GM12878 (cell line): Measurements from ENCODE around the gene NUP62. TPM values are rescaled to one million over a fixed set of nuclear protein-coding genes. Genes with fewer than 3 reads are reported as not detected.

Source experiments
- ATAC-seq: fragments of 200-7000 bp; cut with Tn5 transposase; 3 replicates; pipeline ENCODE4 v1.9.1; 2020; ENCODE audit warnings: mild to moderate bottlenecking, moderate library complexity
- BruUV-seq: library from RNA; stranded (reverse); fragments of 400-500 nt; replicated peaks from 2 replicates; lab custom pipeline; 2021; lab: Mats Ljungman, UMichigan
- CTCF ChIA-PET: fragments of 300-600 bp; sonication (Branson Sonifier 250); formaldehyde crosslinking; extraction: SDS; loops from one replicate; lab custom pipeline; 2021; ENCODE audit warnings: inconsistent platforms; lab: Yijun Ruan, JAX
- POLR2A ChIA-PET: fragments of 350-600 bp; formaldehyde crosslinking; extraction: SDS; loops from one replicate; lab custom pipeline; 2021; ENCODE audit warnings: inconsistent platforms; lab: Charles Lee
- RAD21 ChIA-PET: fragments of 300-600 bp; sonication (Branson Sonifier 250); formaldehyde crosslinking; loops from one replicate; lab custom pipeline; 2023; ENCODE audit warnings: antibody characterized with exemption; ENCODE audit not compliant: unreplicated experiment; lab: Charles Lee
- SMC1A ChIA-PET: fragments of 300-600 bp; sonication (Branson Sonifier 250); formaldehyde crosslinking; loops from one replicate; lab custom pipeline; 2023; ENCODE audit not compliant: unreplicated experiment, uncharacterized antibody; lab: Charles Lee
- DNase-seq: peaks from one replicate; pipeline ENCODE4 v3.0.0-alpha.2; 2011; ENCODE audit warnings: low read depth, low spot score
- FAIRE-seq: peaks from 3 replicates; lab custom pipeline; 2011; peaks lifted over from hg19 to GRCh38; lab: Jason Lieb, UNC
- H2AFZ ChIP-seq: 2 replicates; pipeline ENCODE4 v1.6.0; 2011; ENCODE audit warnings: low read depth, low read length, control low read depth; ENCODE audit not compliant: control insufficient read depth
- H3K27ac ChIP-seq: 2 replicates; pipeline ENCODE4 v1.5.1; 2011; ENCODE audit warnings: control low read depth; ENCODE audit not compliant: control insufficient read depth, insufficient read depth
- H3K27me3 ChIP-seq, 2 experiments: replicated peaks in 1 of 2; 2 replicates each; pipeline versions ENCODE4 v1.6.0 to v1.6.1; 2011; ENCODE audit warnings: low read length in 1 of 2; ENCODE audit not compliant: control insufficient read depth in 2 of 2, insufficient read depth in 2 of 2
- H3K36me3 ChIP-seq, 2 experiments: 2 replicates each; pipeline ENCODE4 v1.5.1; 2011; ENCODE audit warnings: low read length in 1 of 2; ENCODE audit not compliant: control insufficient read depth in 2 of 2, insufficient read depth in 2 of 2
- H3K4me1 ChIP-seq: 2 replicates; pipeline ENCODE4 v1.6.1; 2011; ENCODE audit warnings: mild to moderate bottlenecking, low read length, moderate library complexity, mixed read lengths; ENCODE audit not compliant: control insufficient read depth, insufficient read depth
- H3K4me2 ChIP-seq: 2 replicates; pipeline ENCODE4 v1.6.0; 2011; ENCODE audit warnings: control low read depth; ENCODE audit not compliant: control insufficient read depth, insufficient read depth
- H3K4me3 ChIP-seq: fragments of 200-600 bp; sonication (generic); 2 replicates; pipeline ENCODE4 v1.5.1; 2016
- H3K79me2 ChIP-seq: 2 replicates; pipeline ENCODE4 v1.6.0; 2011; ENCODE audit warnings: low read length; ENCODE audit not compliant: control insufficient read depth, insufficient read depth
- H3K9ac ChIP-seq: 2 replicates; pipeline ENCODE4 v1.8.0; 2011; ENCODE audit warnings: low read length, control low read depth, mixed read lengths; ENCODE audit not compliant: control insufficient read depth, insufficient read depth
- H3K9me3 ChIP-seq: replicated peaks from 3 replicates; pipeline ENCODE4 v1.5.1; 2011; ENCODE audit warnings: mild to moderate bottlenecking, low read length; ENCODE audit not compliant: control insufficient read depth, insufficient read depth
- H4K20me1 ChIP-seq: 2 replicates; pipeline ENCODE4 v1.6.0; 2011; ENCODE audit not compliant: control insufficient read depth, insufficient read depth
- ATF3 ChIP-seq: IDR thresholded peaks from 2 replicates; pipeline ENCODE4 v1.6.1; 2011; ENCODE audit warnings: low read depth, mild to moderate bottlenecking, low read length, moderate library complexity, borderline replicate concordance; ENCODE audit errors: extremely low read depth
- EP300 ChIP-seq, 2 experiments: fragments of 150-350 bp in 1 of 2; IDR thresholded peaks; 2 replicates each; pipeline ENCODE4 v1.6.1; 2011 to 2012; ENCODE audit warnings: low read depth in 2 of 2, low read length in 2 of 2, borderline replicate concordance in 1 of 2, improper control_type of control experiment in 1 of 2, inconsistent platforms in 1 of 2; ENCODE audit not compliant: control insufficient read depth in 1 of 2
- GABPA ChIP-seq: IDR thresholded peaks from 2 replicates; pipeline ENCODE4 v1.6.1; 2014; ENCODE audit warnings: antibody characterized with exemption, low read depth, mild to moderate bottlenecking, inconsistent platforms
- HDGF ChIP-seq: fragments of 450-650 bp; IDR thresholded peaks from 2 replicates; pipeline ENCODE4 v1.6.1; 2016; ENCODE audit warnings: antibody characterized with exemption
- NR2F1 ChIP-seq: fragments of 450-650 bp; conservative IDR thresholded peaks from 2 replicates; pipeline ENCODE4 v1.6.1; 2017; ENCODE audit warnings: mild to moderate bottlenecking
- NRF1 ChIP-seq: conservative IDR thresholded peaks from 2 replicates; pipeline ENCODE4 v1.6.1; 2011; ENCODE audit warnings: mild to moderate bottlenecking, low read depth, low read length, improper control_type of control experiment
- PAX5 ChIP-seq: IDR thresholded peaks from 2 replicates; pipeline ENCODE4 v1.6.1; 2011; ENCODE audit warnings: low read depth, low read length, borderline replicate concordance
- POLR2A ChIP-seq: IDR thresholded peaks from 2 replicates; pipeline ENCODE4 v1.6.1; 2011; ENCODE audit warnings: low read depth, mild to moderate bottlenecking, low read length
- RAD51 ChIP-seq: fragments of 450-650 bp; IDR thresholded peaks from 2 replicates; pipeline ENCODE4 v1.6.1; 2016; ENCODE audit warnings: moderate library complexity, mild to moderate bottlenecking, inconsistent platforms
- SIN3A ChIP-seq: IDR thresholded peaks from 2 replicates; pipeline ENCODE4 v1.6.1; 2012; ENCODE audit warnings: low read depth, low read length, improper control_type of control experiment
- SMAD5 ChIP-seq: IDR thresholded peaks from 2 replicates; pipeline ENCODE4 v1.6.1; 2016; ENCODE audit warnings: antibody characterized with exemption, low read depth
- SP1 ChIP-seq: IDR thresholded peaks from one replicate; pipeline ENCODE4 v1.6.1; 2011; ENCODE audit warnings: low read depth, low read length
- STAT1 ChIP-seq: fragments of 450-650 bp; conservative IDR thresholded peaks from 2 replicates; pipeline ENCODE4 v1.6.1; 2014; ENCODE audit warnings: antibody characterized with exemption, mild to moderate bottlenecking
- TAF1 ChIP-seq: IDR thresholded peaks from 2 replicates; pipeline ENCODE4 v1.6.1; 2011; ENCODE audit warnings: mild to moderate bottlenecking, low read depth, low read length, borderline replicate concordance
- TARDBP ChIP-seq: IDR thresholded peaks from 2 replicates; pipeline ENCODE4 v1.6.1; 2016; ENCODE audit warnings: borderline replicate concordance
- ZSCAN29 ChIP-seq: fragments of 450-650 bp; IDR thresholded peaks from 2 replicates; pipeline ENCODE4 v1.6.1; 2017; ENCODE audit warnings: mild to moderate bottlenecking, moderate library complexity
- WGBS: methylation state at CpG from one replicate; pipeline ENCODE4 v1.1.6; 2016; ENCODE audit warnings: low lambda C conversion rate; ENCODE audit not compliant: insufficient replicate concordance, insufficient coverage; ENCODE audit errors: missing lambda C conversion rate; 5-methylcytosine and 5-hydroxymethylcytosine counted together
- in situ Hi-C: fragments of 300-500 bp; cut with MboI; formaldehyde crosslinking; loops from 9 replicates; pipeline ENCODE4 v1.14.3; 2018; ENCODE audit warnings: mixed read lengths
- intact Hi-C: fragments of 100-400 bp; cut with micrococcal nuclease; formaldehyde crosslinking; loops from one replicate; pipeline ENCODE4 v1.14.2; 2022; ENCODE audit not compliant: unreplicated experiment
- polyA plus RNA-seq, 11 experiments: library from polyadenylated mRNA; depleted of rRNA in 4 of 11; unstranded in 6 of 11; stranded (reverse) in 5 of 11; fragments of >200 nt; fragmentation: Nextera tagmentation in 4 of 11; fragmentation: Illumina TruSeq in 1 of 11; extraction: Ambion mirVana in 4 of 11; extraction: Trizol in 1 of 11; gene quantifications; 1 replicate in 1 of 11; 2 replicates in 10 of 11; pipeline versions ENCODE4 v1.2.1 to v1.2.3, GENCODE V29; 2011 to 2016; ENCODE audit warnings: inconsistent platforms in 2 of 11, missing spikeins in 2 of 11, low read depth in 1 of 11
- total RNA-seq, 4 experiments: library from RNA; depleted of rRNA in 3 of 4; stranded (reverse); fragments of >200 nt in 3 of 4; fragmentation: Illumina TruSeq in 1 of 4; extraction: Trizol in 1 of 4; gene quantifications; 2 replicates each; pipeline versions ENCODE4 v1.2.1 to v1.2.3, GENCODE V29; 2013 to 2021
- TF ChIP-seq, protein P1 (sequence below): IDR thresholded peaks from 2 replicates; pipeline ENCODE4 v1.6.1; 2011; ENCODE audit warnings: borderline replicate concordance, low read depth, mild to moderate bottlenecking, moderate library complexity, low read length; ENCODE audit not compliant: insufficient read depth, poor library complexity, severe bottlenecking
- TF ChIP-seq, protein P2 (sequence below): fragments of 450-650 bp; IDR thresholded peaks from 2 replicates; pipeline ENCODE4 v1.6.1; 2016; ENCODE audit warnings: mild to moderate bottlenecking

The NUP62 gene
- total and polyA plus RNA-seq, 10 of the 15 experiments (the other 5 are each of a cell fraction or from before 2014, with no cell fraction given): 19.5 to 110 (median 66.9) TPM

GRCh38 chr19:49873129-49873521, 56.2 kb downstream of the NUP62 start:
- SMC1A ChIA-PET: no interaction called here
- CTCF ChIA-PET: no interaction called here
- ATAC-seq: no peak
- Histone ChIP-seq H3K4me1 (peaks cover 29% of the 10 kb centered on the region), H3K27ac (no peak overlapping the region), H3K4me2 (no peak overlapping the region), H4K20me1 (no peaks in the 10 kb centered on the region), H3K27me3 (no peaks in the 10 kb centered on the region), H3K79me2 (peaks cover 23% of the 10 kb centered on the region), H3K9ac (no peak overlapping the region)
- no TSS peak for BruUV-seq
- no peak for DNase-seq
- 92% methylated on average over 22 of the region's 29 CpGs for WGBS
- TF ChIP-seq NR2F1 (no peak), ATF3 (no peak), HDGF (no peak), EP300 (IDR thresholded peaks at IDR 0.05; ENCODE audit: borderline replicate concordance in 1 of 2, control insufficient read depth in 1 of 2, low read depth in 2 of 2, low read length in 2 of 2) (no peak), STAT1 (no peak), ZSCAN29 (no peak), SMAD5 (no peak), GABPA (no peak), TARDBP (no peak), RAD51 (no peak), SIN3A (no peak), PAX5 (no peak), NRF1 (no peak), TAF1 (no peak), POLR2A (no peak), SP1 (no peak)
- TF ChIP-seq, protein P1, sequence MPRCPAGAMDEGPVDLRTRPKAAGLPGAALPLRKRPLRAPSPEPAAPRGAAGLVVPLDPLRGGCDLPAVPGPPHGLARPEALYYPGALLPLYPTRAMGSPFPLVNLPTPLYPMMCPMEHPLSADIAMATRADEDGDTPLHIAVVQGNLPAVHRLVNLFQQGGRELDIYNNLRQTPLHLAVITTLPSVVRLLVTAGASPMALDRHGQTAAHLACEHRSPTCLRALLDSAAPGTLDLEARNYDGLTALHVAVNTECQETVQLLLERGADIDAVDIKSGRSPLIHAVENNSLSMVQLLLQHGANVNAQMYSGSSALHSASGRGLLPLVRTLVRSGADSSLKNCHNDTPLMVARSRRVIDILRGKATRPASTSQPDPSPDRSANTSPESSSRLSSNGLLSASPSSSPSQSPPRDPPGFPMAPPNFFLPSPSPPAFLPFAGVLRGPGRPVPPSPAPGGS: no peak
- TF ChIP-seq, protein P2, sequence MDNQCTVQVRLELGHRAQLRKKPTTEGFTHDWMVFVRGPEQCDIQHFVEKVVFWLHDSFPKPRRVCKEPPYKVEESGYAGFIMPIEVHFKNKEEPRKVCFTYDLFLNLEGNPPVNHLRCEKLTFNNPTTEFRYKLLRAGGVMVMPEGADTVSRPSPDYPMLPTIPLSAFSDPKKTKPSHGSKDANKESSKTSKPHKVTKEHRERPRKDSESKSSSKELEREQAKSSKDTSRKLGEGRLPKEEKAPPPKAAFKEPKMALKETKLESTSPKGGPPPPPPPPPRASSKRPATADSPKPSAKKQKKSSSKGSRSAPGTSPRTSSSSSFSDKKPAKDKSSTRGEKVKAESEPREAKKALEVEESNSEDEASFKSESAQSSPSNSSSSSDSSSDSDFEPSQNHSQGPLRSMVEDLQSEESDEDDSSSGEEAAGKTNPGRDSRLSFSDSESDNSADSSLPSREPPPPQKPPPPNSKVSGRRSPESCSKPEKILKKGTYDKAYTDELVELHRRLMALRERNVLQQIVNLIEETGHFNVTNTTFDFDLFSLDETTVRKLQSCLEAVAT: no peak
- TF ChIP-seq, all 136 proteins: peak for 0
- no peak overlapping the region for H2AFZ ChIP-seq
- FAIRE-seq: no peak
- POLR2A ChIA-PET: no interaction called here
- intact Hi-C loops (loop anchor here (5.0 kb wide), 1 partner anchor 386 kb away; the partner anchor contains the start of gene RPL13A), in situ Hi-C loops (no loop called here)
- H3K9me3 ChIP-seq: no peaks in the 10 kb centered on the region
- H3K36me3 ChIP-seq: no peaks in the 10 kb centered on the region; a peak in 1 of 4 replicates
- RAD21 ChIA-PET: no interaction called here
- H3K4me3 ChIP-seq: no peak overlapping the region
